ENCODE measurements around the gene RPL29. TPM values are rescaled to one million over a fixed set of nuclear protein-coding genes. Genes with fewer than 3 reads are reported as not detected.

Gene RPL29
- total RNA-seq, 1 donor from 2014 or later = 1,940 TPM

GRCh38 chr3:51945031-51945840 is 50.5 kb downstream of the RPL29 start:
- Histone ChIP-seq H3K36me3 (ENCODE audit: control insufficient read depth, insufficient read depth, low read length) (no peaks in the 10 kb centered on the region), H3K4me3 (ENCODE audit: low read depth, low read length) (no peak overlapping the region), H3K27me3 (ENCODE audit: control insufficient read depth, insufficient read depth, low read length) (no peaks in the 10 kb centered on the region)
- no peak for DNase-seq (ENCODE audit: low read depth)
- TF ChIP-seq, protein P1, sequence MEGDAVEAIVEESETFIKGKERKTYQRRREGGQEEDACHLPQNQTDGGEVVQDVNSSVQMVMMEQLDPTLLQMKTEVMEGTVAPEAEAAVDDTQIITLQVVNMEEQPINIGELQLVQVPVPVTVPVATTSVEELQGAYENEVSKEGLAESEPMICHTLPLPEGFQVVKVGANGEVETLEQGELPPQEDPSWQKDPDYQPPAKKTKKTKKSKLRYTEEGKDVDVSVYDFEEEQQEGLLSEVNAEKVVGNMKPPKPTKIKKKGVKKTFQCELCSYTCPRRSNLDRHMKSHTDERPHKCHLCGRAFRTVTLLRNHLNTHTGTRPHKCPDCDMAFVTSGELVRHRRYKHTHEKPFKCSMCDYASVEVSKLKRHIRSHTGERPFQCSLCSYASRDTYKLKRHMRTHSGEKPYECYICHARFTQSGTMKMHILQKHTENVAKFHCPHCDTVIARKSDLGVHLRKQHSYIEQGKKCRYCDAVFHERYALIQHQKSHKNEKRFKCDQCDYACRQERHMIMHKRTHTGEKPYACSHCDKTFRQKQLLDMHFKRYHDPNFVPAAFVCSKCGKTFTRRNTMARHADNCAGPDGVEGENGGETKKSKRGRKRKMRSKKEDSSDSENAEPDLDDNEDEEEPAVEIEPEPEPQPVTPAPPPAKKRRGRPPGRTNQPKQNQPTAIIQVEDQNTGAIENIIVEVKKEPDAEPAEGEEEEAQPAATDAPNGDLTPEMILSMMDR (IDR thresholded peaks at IDR 0.05; ENCODE audit: insufficient read depth, low read length, severe bottlenecking) = no peak
- FAIRE-seq = no peak

DNA sequence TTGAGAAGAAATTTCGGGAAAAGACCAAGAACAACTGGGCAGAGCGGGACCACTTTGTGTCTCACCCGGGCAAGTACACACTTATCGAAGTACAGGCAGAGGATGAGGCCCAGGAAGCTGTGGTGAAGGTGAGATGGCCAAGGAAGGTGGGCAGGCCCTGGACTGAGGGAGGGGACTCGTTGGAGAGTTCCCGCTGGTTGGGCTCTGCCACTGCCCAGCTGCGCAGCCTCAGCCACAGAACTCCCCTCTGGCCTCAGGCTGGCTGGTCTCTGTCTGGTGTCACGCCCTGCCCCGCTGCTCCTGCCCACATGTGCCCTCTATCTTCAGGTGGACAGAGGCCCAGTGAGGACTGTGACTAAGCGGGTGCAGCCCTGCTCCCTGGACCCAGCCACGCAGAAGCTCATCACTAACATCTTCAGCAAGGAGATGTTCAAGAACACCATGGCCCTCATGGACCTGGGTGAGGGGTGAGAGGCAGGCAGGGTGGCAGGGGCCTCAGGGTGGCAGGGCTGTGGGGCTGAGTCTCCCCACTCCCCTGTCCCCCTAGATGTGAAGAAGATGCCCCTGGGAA is 51.2 kb downstream of the RPL29 start:
- DNase-seq (ENCODE audit: low read depth) = no peak
- Histone ChIP-seq H3K36me3 (ENCODE audit: control insufficient read depth, insufficient read depth, low read length) (no peaks in the 10 kb centered on the region), H3K4me3 (ENCODE audit: low read depth, low read length) (no peak overlapping the region), H3K27me3 (ENCODE audit: control insufficient read depth, insufficient read depth, low read length) (no peaks in the 10 kb centered on the region)
- no peak for FAIRE-seq
- TF ChIP-seq, protein P1 (IDR thresholded peaks at IDR 0.05; ENCODE audit: insufficient read depth, low read length, severe bottlenecking) = no peak

Other genes with a start within 250 kb of the RPL29 start
- not detected in 2 replicates for gene IQCF6, start 216.7 kb downstream of the RPL29 start, total RNA-seq
- gene IQCF2, start 134.3 kb downstream of the RPL29 start, total RNA-seq = not detected in 2 replicates
- 0.53 TPM in 1 of 2 replicates, not detected in the other for gene IQCF5, start 120.3 kb downstream of the RPL29 start, total RNA-seq
- gene IQCF1, start 92.5 kb downstream of the RPL29 start, total RNA-seq = not detected in 2 replicates
- 27.1 and 70.8 TPM in 2 replicates for gene RRP9, start 54.0 kb downstream of the RPL29 start, total RNA-seq
- 3.6 and 5.0 TPM in 2 replicates for gene PARP3, start 53.5 kb downstream of the RPL29 start, total RNA-seq
- gene GPR62, start 40.5 kb downstream of the RPL29 start, total RNA-seq = not detected in 2 replicates
- gene PCBP4, start 28.4 kb downstream of the RPL29 start, total RNA-seq = 15.3 and 25.0 TPM in 2 replicates
- gene ABHD14B, start 21.8 kb downstream of the RPL29 start, total RNA-seq = 17.7 and 18.4 TPM in 2 replicates
- 0.79 and 2.3 TPM in 2 replicates for gene ABHD14A, start 20.8 kb downstream of the RPL29 start, total RNA-seq
- gene ACY1, start 12.4 kb downstream of the RPL29 start, total RNA-seq = 69.2 and 81.3 TPM in 2 replicates
- gene DUSP7, start 60.7 kb upstream of the RPL29 start, total RNA-seq = 38.2 and 42.4 TPM in 2 replicates
- 1.8 and 3.3 TPM in 2 replicates for gene POC1A, start 158.5 kb upstream of the RPL29 start, total RNA-seq
- 32.1 and 66.7 TPM in 2 replicates for gene ALAS1, start 202.3 kb upstream of the RPL29 start, total RNA-seq
- not detected in 2 replicates for gene TLR9, start 229.8 kb upstream of the RPL29 start, total RNA-seq
- gene TWF2, start 243.3 kb upstream of the RPL29 start, total RNA-seq = 47.6 and 57.7 TPM in 2 replicates
- gene PPM1M, start 249.9 kb upstream of the RPL29 start, total RNA-seq = 2.0 and 2.6 TPM in 2 replicates